WTC11 (cell line): ENCODE data around the gene EHBP1.

Experiments used
- ARID4B ChIP-seq: sonication (generic); formaldehyde crosslinking; IDR thresholded peaks from 2 replicates; pipeline ENCODE4 v1.8.0; 2023; ENCODE audit warnings: missing genetic modification reagents, mild to moderate bottlenecking, borderline replicate concordance
- CBFB ChIP-seq: sonication (generic); formaldehyde crosslinking; IDR thresholded peaks from 2 replicates; pipeline ENCODE4 v1.8.1; 2022; ENCODE audit warnings: mild to moderate bottlenecking, low read depth, missing genetic modification reagents
- CREB1 ChIP-seq: sonication (generic); formaldehyde crosslinking; IDR thresholded peaks from 2 replicates; pipeline ENCODE4 v1.8.0; 2023; ENCODE audit warnings: mild to moderate bottlenecking, missing genetic modification reagents
- GABPB1 ChIP-seq: sonication (generic); formaldehyde crosslinking; IDR thresholded peaks from 2 replicates; pipeline ENCODE4 v1.8.1; 2023; ENCODE audit warnings: mild to moderate bottlenecking, missing genetic modification reagents
- MXD4 ChIP-seq: fragments of 250-450 bp; sonication (Bioruptor Pico); IDR thresholded peaks from 2 replicates; pipeline ENCODE4 v1.8.0; 2021; ENCODE audit warnings: mild to moderate bottlenecking, moderate library complexity, borderline replicate concordance
- NFE2L1 ChIP-seq: sonication (generic); formaldehyde crosslinking; IDR thresholded peaks from 2 replicates; pipeline ENCODE4 v1.8.1; 2023; ENCODE audit warnings: missing genetic modification reagents
- NFYB ChIP-seq: sonication (generic); formaldehyde crosslinking; conservative IDR thresholded peaks from 2 replicates; pipeline ENCODE4 v1.8.0; 2022; ENCODE audit warnings: low read depth, missing genetic modification reagents
- SP1 ChIP-seq: sonication (generic); formaldehyde crosslinking; conservative IDR thresholded peaks from 2 replicates; pipeline ENCODE4 v1.8.1; 2022; ENCODE audit warnings: missing genetic modification reagents
- TP53 ChIP-seq: sonication (generic); formaldehyde crosslinking; IDR thresholded peaks from 2 replicates; pipeline ENCODE4 v1.8.1; 2023; ENCODE audit warnings: mild to moderate bottlenecking, missing genetic modification reagents
- USF1 ChIP-seq: sonication (generic); formaldehyde crosslinking; IDR thresholded peaks from 2 replicates; pipeline ENCODE4 v1.8.0; 2022; ENCODE audit warnings: mild to moderate bottlenecking, missing genetic modification reagents
- TF ChIP-seq, protein P1 (sequence below): fragments of 200-600 bp; IDR thresholded peaks from 2 replicates; pipeline ENCODE4 v1.8.0; 2022; ENCODE audit warnings: antibody characterized with exemption

DNA sequence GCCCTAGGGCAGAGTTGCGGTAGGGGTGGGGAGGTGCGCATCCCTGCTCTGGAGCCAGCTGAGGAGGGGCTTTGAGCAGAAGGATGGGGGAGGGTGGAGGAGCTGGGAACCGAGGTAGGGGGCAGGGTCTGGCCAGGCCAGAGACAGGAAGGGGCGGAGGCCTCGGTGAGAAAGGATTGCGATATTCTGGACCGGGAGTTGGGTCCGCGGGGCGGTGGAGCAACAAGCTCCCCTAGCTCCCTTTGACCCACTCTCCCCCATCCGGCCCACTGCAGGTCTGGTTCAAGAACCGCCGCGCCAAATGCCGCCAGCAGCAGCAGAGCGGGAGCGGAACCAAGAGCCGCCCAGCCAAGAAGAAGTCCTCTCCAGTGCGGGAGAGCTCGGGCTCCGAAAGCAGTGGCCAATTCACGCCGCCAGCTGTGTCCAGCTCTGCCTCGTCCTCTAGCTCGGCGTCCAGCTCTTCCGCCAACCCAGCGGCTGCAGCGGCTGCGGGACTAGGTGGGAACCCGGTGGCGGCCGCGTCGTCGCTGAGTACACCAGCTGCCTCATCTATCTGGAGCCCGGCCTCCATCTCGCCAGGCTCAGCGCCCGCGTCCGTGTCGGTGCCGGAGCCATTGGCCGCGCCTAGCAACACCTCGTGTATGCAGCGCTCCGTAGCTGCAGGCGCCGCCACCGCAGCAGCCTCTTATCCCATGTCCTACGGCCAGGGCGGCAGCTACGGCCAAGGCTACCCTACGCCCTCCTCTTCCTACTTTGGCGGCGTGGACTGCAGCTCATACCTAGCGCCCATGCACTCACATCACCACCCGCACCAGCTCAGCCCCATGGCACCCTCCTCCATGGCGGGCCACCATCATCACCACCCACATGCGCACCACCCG is 350.0 kb downstream of the EHBP1 start:
- TF ChIP-seq MXD4 (CRISPR knock-in tag), result no peak
- TF ChIP-seq, protein P1, sequence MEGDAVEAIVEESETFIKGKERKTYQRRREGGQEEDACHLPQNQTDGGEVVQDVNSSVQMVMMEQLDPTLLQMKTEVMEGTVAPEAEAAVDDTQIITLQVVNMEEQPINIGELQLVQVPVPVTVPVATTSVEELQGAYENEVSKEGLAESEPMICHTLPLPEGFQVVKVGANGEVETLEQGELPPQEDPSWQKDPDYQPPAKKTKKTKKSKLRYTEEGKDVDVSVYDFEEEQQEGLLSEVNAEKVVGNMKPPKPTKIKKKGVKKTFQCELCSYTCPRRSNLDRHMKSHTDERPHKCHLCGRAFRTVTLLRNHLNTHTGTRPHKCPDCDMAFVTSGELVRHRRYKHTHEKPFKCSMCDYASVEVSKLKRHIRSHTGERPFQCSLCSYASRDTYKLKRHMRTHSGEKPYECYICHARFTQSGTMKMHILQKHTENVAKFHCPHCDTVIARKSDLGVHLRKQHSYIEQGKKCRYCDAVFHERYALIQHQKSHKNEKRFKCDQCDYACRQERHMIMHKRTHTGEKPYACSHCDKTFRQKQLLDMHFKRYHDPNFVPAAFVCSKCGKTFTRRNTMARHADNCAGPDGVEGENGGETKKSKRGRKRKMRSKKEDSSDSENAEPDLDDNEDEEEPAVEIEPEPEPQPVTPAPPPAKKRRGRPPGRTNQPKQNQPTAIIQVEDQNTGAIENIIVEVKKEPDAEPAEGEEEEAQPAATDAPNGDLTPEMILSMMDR, result no peak
- no peak for TF ChIP-seq CBFB (CRISPR knock-in tag)
- TF ChIP-seq NFYB (CRISPR knock-in tag), result no peak
- no peak for TF ChIP-seq CREB1
- TF ChIP-seq SP1 (CRISPR knock-in tag), result no peak
- no peak for TF ChIP-seq TP53 (CRISPR knock-in tag)
- TF ChIP-seq GABPB1 (CRISPR knock-in tag), result no peak
- TF ChIP-seq USF1 (CRISPR knock-in tag), result no peak
- no peak for TF ChIP-seq ARID4B
- peak; percentile 79 for TF ChIP-seq NFE2L1 (CRISPR knock-in tag)
